Amniotic epithelial cell (primary cell): ENCODE data around the gene WFS1.
A peak's percentile ranks its signal among the peaks of the same experiment; 100 is the strongest.

Source experiments
- DNase-seq: peaks from one replicate; pipeline ENCODE4 v3.0.0-alpha.2; 2010; ENCODE audit warnings: low read depth

WFS1 gene

GRCh38 chr4:6339818-6340445 is 70.3 kb downstream of the WFS1 start:
- no peak for DNase-seq

DNA sequence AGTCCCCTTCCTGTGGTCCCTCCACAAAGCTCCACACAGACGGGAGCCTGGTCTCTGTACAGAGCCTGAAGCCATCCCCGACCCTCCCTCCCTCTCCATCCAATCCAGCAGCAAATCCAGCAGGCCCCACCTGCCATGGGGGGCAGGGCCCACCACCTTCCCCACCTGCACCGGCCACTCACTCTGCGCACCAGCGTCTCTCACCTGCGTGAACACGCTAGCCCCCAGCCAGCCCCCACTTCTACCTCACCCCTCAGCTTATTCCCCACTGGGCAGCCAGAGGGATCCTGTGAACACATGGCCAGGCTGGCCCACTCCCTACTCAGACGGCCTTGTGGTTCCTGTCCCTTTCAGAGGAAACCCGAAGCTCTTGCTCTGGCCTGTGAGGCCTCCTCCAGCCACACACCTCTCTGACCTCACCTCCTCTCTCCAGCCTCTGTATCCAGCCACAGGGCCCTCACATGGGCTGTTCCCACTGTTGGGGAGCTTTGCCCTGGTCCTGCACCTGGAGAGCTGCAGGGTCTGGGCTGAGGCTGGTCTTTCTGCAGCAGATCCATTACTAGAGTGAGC is 70.9 kb downstream of the WFS1 start:
- no peak for DNase-seq

- DNase-seq = no peak
These were observed 72.0 kb downstream of the WFS1 start for GRCh38 chr4:6341696-6342095.

DNA sequence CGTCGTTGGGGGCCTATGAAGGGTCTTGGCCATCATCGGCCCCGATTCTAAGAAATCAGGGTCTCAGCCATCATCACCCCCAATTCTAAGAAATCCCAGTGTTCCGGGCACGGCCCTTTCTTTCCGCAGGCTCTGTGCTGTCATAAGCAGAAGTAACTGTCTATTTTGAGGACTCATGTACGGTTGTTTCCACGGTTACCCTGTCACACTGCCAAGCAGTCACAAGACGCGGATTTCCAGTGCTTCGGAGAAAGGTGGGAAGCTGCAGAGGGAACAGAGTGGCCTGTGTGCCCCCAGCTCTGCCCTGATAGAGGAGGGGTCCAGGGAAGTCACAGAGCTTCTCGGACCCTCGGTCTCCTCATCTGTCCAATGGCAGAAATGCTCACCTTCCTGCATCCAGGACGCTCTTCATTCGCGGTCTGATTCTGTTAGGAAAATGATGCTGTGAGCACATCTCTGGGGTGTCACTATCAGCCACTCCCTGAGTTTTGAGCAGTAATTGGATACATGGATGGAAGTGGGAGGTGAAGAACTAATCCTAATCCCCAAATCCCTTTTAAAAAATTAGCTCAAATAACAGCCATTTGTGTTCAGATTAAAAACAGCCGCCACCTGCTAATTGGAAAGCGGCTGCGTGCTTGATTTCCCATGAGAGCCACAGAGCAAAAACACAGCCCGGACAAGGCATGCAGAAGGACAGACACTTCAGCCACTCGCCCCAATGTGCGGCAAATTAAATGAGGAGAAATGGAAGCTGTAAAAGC is 73.1 kb downstream of the WFS1 start:
- no peak for DNase-seq

DNA sequence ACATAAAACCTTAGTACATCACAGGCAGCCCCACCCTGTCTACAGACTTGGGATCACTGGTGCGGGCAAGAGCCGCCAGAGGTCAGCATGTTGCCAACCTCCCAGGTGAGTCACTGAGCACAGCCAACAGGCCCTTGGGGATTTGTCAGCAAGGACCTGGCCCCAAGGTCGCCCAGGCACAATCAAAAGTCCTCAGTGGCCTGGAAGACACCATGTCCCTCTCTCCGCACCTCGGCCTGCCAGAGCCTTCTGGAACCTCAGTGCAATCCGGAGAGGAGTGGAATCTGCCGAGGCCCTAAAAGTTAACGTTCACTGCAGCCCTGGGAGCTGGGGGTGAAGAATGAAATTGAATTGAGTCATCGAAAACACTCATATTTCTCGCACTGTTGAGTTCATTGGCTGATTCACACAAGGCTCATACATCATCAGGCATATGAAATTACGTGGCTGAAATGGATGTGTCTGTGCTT is 74.3 kb downstream of the WFS1 start:
- peak; percentile 69 for DNase-seq

GRCh38 chr4:6345096-6345830 is 75.6 kb downstream of the WFS1 start:
- no peak for DNase-seq

GRCh38 chr4:6345866-6346265 is 76.2 kb downstream of the WFS1 start:
- DNase-seq = no peak

- DNase-seq = no peak
These were observed 76.9 kb downstream of the WFS1 start for GRCh38 chr4:6346373-6347110.

DNA sequence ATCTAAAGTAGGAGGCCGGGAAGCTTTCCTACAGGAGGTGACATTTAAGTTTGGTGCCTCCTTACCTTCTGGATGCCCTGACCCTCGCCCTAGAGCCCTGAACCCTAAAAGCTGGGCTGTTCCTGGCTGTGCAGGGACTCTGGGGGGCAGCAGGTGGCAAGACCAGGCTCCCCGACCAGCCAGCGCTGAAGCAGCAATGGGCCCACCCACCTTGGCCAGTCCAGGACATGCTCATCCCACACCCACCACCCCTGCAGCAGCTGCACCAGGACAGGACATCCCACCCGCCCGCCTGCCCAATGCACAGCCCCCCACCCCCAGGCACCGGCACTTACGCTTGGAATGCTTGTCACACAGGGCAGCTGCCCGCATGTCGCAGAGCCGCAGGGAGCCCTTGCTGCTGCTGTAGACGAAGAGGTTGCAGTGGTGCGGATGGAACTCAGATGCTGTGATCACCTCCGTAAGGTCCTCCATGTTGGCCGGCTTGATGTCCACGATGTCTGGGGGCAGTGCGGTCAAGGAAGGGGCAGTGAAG is 77.9 kb downstream of the WFS1 start:
- DNase-seq = no peak

GRCh38 chr4:6348408-6348807 is 78.8 kb downstream of the WFS1 start:
- no peak for DNase-seq

DNA sequence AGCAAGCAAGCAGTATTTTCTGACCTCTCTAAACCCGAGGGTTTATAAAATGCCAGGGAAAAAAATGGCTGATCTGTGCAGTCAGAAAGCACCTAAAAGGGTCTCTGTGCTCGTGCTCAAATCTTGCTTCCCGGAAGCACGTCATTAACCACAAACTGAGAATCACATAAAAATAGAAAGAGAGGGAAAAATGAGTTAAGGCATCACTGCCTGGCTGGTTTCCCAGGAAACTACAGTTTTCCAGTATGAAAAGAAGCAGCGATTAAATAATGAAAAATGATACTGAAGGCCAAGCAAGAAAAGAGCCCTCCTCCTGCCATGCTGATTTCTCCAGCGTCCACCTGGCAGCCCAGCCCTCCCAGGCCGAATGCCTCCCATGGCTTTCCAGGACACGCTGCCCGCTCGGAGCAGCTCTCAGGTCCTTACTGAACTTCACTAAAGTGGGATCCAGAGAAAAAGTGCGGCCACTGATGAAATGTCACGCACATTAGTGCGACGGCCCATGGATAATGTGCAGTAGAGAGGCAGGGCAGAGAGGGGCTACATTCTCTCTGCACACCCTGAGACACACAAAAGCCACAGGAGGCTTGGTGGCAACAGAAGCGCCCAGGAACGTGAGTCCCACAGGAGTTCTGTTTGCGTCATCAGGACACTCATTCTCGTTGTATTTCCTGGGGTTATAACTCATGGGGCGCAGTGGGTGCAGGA is 80.4 kb downstream of the WFS1 start:
- no peak for DNase-seq

- no peak for DNase-seq
These were observed 81.0 kb downstream of the WFS1 start for GRCh38 chr4:6350646-6351045.

- no peak for DNase-seq
These were observed 81.8 kb downstream of the WFS1 start for GRCh38 chr4:6351246-6352000.

GRCh38 chr4:6352031-6352692 is 82.5 kb downstream of the WFS1 start:
- DNase-seq = no peak
